HG02852 (cell line): Measurements from ENCODE around the gene FANCF.
"Not testable (repeated sequence)": the region's sequence is repeated elsewhere in the genome, so short reads cannot be mapped to it uniquely, and the experiment has no call there.

Source experiments
- ATAC-seq: cut with Tn5 transposase; IDR thresholded peaks from one replicate; pipeline ENCODE4 v1.9.1; 2021; ENCODE audit warnings: mild to moderate bottlenecking, moderate library complexity; ENCODE audit not compliant: unreplicated experiment

Gene FANCF, protein sequence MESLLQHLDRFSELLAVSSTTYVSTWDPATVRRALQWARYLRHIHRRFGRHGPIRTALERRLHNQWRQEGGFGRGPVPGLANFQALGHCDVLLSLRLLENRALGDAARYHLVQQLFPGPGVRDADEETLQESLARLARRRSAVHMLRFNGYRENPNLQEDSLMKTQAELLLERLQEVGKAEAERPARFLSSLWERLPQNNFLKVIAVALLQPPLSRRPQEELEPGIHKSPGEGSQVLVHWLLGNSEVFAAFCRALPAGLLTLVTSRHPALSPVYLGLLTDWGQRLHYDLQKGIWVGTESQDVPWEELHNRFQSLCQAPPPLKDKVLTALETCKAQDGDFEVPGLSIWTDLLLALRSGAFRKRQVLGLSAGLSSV

DNA sequence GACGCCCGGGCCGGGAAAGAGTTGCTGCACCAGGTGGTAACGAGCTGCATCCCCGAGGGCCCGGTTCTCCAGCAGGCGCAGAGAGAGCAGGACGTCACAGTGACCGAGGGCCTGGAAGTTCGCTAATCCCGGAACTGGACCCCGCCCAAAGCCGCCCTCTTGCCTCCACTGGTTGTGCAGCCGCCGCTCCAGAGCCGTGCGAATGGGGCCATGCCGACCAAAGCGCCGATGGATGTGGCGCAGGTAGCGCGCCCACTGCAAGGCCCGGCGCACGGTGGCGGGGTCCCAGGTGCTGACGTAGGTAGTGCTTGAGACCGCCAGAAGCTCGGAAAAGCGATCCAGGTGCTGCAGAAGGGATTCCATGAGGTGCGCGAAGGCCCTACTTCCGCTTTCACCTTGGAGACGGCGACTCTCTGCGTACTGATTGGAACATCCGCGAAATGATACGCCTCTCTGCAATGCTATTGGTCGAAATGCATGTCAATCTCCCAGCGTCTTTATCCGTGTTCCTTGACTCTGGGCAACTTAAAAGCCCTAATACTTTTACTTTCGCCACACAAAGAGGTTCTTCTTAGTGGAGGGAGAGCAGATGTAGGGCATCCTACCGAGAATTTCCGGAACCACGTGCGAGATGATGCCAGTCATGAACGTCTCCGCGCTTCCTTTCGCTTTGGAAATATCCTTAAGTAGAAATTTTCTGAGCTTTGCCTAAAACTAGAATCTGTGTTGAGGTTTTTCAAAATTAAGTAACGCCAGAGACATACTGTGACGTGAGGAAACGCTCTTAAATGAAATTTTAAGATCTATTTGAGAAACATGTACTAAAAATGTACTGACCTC, at the start of gene FANCF:
Gene FANCF (minus strand): TSS at position 376 of the 840 bp plus-strand sequence. CDS start 13 bp downstream, at position 363.
- peak; percentile 96 for ATAC-seq

- no peak for ATAC-seq
Observed at GRCh38 chr11:22674470-22675439, 49.1 kb upstream of the FANCF start.

GRCh38 chr11:22671751-22672150, 46.1 kb upstream of the FANCF start:
- no peak for ATAC-seq

GRCh38 chr11:22670830-22671229, 45.2 kb upstream of the FANCF start:
- ATAC-seq = no peak

DNA sequence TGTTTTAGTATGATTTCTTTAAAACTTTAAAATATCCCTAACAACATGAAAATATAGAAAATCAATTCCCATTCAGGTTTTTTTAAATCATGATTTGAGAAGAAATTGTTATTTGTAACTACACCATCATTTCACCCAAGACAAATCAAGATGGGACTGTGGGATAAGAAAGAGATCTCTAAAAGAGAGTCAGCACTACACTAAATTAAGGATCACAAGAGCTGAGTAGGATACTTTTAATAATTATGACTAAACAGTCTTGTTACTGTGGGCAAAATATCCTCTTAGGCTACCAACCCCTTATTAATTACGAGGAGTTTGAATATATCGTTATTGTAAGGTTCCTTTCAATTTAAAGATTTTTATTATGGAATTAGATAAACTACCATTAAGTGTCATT, 43.7 kb upstream of the FANCF start:
- ATAC-seq = no peak

DNA sequence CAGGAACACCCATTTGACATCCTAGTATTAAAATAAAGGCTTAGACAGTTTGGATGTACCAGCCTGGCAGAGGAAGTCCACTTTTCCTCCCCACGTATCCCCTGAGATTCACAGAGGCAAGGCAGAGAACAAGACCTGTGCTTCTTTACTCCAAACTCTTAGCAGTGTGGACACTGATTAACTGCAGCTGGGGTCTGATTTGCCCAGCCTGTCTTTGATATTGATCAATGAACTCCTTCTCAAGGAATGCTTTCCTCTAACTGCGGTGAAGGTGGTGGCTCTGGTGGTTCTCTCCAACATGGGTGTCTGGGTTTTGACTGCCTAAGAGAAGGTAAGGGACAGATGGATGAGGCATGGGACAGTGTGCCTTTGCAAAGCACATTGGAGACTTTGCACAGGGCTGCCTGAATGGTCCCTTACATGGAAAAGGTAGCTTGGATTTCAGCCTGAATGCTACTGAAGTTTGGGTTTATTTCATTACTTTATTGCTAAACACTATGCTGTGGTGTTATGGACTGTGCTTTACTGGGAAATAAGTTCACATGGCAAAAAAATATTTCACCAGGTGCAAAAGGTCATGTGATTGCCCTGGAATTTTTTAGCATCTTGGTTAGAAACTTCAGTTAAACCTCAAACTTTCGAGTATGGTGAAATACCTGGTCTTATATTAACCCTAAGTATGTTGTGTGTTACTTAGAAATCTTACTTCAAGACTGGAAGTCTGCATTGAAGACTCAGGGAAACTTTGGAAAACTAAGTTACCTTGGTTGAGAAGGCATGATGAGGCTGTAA, 42.6 kb upstream of the FANCF start:
- peak; percentile 35 for ATAC-seq

DNA sequence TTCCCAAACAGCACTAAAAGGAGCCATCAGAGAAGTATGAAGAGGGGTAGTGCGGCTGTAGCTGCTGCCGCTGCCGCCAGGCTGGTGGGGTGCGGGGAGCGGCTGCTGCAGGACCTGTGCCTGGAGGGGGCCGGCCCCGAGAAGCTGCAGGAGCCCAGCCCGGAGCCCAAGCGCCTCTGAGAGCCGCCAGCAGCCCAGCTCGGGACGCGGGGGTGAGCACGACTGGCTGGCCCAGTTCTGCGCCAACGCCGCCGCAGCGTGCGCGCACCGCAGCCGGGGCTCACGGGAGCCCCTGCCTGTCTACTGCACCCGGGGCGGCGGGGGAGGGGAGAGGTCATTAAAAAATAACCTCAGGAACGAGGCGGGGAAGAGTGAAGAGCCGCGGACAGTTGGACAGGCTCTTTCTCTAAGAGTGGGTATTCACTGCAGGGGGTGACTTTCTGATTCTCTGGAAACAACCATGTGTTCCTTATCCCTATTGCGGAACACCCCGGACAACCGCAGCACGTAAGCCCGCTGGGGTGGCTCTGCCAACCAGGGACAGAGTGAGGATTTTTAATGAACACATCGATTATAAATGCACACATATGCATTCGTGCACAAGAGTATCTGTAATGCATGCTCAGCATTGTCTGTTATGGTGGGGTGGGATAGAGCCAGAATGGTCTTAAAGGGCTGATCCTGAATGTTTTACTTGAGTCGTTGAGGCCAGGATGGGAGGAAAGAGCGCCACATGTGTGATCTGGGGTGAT, 41.2 kb upstream of the FANCF start:
- peak; percentile 48 for ATAC-seq

GRCh38 chr11:22666325-22666687, 40.7 kb upstream of the FANCF start, which contains the start of gene GAS2:
TSS of gene GAS2 (plus strand) at chr11:22666611. CDS start at chr11:22674870, 8,259 bp downstream.
- peak; percentile 29 for ATAC-seq

- no peak for ATAC-seq
Observed at GRCh38 chr11:22659783-22660182, 34.2 kb upstream of the FANCF start.

GRCh38 chr11:22657101-22657694, 31.6 kb upstream of the FANCF start:
- ATAC-seq = peak; percentile 93

- ATAC-seq = no peak
Observed at GRCh38 chr11:22656130-22656529, 30.5 kb upstream of the FANCF start.

- ATAC-seq = not testable (repeated sequence)
Observed at GRCh38 chr11:22652346-22652745, 26.7 kb upstream of the FANCF start.

- no peak for ATAC-seq
Observed at GRCh38 chr11:22641559-22641958, 15.9 kb upstream of the FANCF start.

GRCh38 chr11:22640862-22641261, 15.2 kb upstream of the FANCF start:
- ATAC-seq = no peak

DNA sequence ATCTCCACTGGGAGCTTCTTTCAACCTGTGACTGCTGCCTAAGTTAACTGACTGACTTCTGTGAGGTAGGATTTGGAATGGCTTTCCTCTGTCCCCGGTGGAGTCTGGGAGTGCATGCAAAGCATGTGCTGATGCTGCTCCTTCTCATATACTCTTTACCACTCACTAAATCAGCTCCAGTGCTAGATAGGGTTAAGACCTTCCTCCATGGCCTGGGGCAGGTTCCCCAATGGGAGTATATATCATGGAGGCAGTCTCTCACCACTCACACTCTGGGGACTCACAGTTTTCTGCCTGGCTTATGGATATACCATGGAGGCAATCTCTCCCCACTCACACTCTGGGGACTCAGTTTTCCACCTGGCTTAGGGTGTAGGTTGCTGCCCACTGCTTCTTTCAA, 10.1 kb upstream of the FANCF start:
- no peak for ATAC-seq

DNA sequence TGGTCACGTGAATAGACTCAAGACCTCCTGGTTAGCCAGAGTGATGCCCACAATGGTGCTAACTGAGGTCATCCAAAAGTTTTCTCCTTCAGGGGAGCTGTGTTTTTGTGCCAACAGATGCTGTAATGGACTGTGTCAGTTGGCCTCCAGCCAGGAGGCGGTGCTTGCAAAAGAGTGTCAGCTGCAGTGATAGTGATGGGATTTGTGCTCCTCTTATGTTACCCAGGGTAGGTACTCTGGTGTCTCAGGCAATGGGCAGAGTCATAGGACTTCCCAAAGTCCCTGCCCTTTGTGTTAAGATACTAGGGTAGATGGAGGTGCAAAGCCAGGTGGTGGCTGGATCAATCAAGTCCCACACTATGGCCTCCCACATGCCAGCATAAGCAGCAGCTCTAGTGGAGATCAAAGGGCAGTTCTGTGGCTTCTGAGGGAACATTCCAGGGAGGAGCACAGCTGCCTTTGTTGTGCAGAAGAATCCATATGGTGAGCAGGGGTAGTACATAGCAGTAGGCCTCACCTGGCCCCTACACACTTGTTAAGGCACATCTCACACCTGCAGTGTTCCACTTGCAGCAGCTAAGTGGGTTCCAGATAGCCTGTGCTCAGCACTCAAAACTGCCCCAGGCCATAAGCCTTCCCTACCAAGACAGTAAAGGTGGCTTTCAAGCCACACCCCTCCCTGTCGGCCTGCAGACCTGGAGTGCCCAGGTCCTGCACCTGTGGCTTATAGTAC, 9.4 kb upstream of the FANCF start:
- no peak for ATAC-seq

DNA sequence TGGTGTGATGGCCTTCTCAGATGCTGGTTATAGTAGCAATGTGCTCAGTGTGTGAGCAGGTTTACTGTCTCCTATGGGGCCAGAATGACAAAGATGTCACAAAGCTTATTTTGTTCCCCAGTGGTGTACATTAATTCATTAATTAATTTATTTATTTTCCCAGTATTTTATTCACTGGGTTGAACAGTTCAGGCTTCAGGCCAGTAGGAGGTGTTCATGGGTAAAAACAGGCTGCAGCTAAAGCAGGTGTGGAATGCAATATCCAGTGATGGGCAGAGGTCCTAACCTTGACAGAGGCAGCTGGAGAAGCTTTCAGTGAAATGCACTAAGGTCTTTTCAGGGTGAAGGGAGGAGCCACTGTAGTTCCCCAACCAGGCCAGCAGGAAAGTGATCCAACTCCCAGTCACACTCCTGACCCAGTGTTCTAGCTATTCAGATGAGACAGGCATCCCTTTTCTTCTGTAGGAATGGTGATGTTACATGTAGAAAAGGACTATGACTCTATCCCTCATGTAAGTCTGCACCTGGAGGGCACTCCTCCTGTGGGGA, 7.8 kb upstream of the FANCF start:
- ATAC-seq = no peak

DNA sequence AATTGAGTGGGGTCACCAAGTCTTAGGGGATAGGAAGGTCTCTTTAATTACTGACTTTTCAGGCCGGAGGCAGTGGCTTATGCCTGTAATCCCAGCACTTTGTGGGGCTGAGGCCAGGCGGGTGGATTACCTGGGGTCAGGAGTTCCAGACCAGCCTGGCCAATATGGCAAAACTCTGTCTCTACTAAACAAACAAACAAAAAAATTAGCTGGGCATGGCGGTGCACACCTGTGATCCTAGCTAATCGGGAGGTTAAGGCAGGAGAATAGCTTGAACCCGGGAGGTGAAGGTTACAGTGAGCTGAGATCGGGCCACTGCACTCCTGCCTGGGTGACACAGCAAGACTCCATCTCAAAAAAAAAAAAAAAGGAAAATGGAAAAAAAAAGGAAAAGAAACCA, 1.8 kb upstream of the FANCF start:
- no peak for ATAC-seq
